Measurements from ENCODE around the gene BMAL1.

GRCh38 chr11:13348305-13348704, 70.7 kb downstream of the BMAL1 start:
- TF ChIP-seq CTCF (IDR thresholded peaks at IDR 0.05) = no peak
- TF ChIP-seq EP300 (IDR thresholded peaks at IDR 0.05) = no peak
- TF ChIP-seq POLR2A (IDR thresholded peaks at IDR 0.05) = no peak
